ENCODE measurements around the gene SLC19A1. TPM values are rescaled to one million over a fixed set of nuclear protein-coding genes. Genes with fewer than 3 reads are reported as not detected.

The SLC19A1 gene
- polyA plus RNA-seq, 1 of the 3 experiments (the other 2 are of a cell fraction): 15.0 TPM

GRCh38 chr21:45489722-45489982 is 52.6 kb downstream of the SLC19A1 start:
- H3K4me3 ChIP-seq (ENCODE audit: low read depth in 2 of 2, low read length in 1 of 2): no peak overlapping the region
- H2AFZ ChIP-seq (ENCODE audit: low read depth): no peak overlapping the region
- no peaks in the 10 kb centered on the region for H3K9me2 ChIP-seq
- H3K79me2 ChIP-seq (ENCODE audit: insufficient read depth): no peaks in the 10 kb centered on the region
- no peak for DNase-seq
- no peaks in the 10 kb centered on the region for H3K9me3 ChIP-seq
- ChIA-PET CTCF (no interaction called here), POLR2A (no interaction called here)
- H3K27me3 ChIP-seq (ENCODE audit: insufficient read depth): no peaks in the 10 kb centered on the region
- no peak overlapping the region for H3K9ac ChIP-seq
- H3K36me3 ChIP-seq (replicated peaks in 1 of 2; ENCODE audit: control insufficient read depth in 1 of 2, insufficient read depth in 2 of 2, low read length in 1 of 2): peaks cover 0 to 42% of the 10 kb centered on the region in 2 experiments
- H3F3A ChIP-seq (replicated peaks; ENCODE audit: insufficient read depth): no peaks in the 10 kb centered on the region
- WGBS (ENCODE audit: low lambda C conversion rate): 52% methylated on average over 4 of the region's 9 CpGs
- TF ChIP-seq IRF3 (IDR thresholded peaks at IDR 0.05; ENCODE audit: low read depth, low read length) (no peak), USF2 (IDR thresholded peaks at IDR 0.05; ENCODE audit: borderline replicate concordance, low read depth, low read length) (no peak), RCOR1 (IDR thresholded peaks at IDR 0.05; ENCODE audit: low read length) (no peak), POLR2AphosphoS5 (IDR thresholded peaks at IDR 0.05; ENCODE audit: low read depth, low read length) (no peak), GATA2 (CRISPR knock-in tag; IDR thresholded peaks at IDR 0.05) (no peak), SIN3A (IDR thresholded peaks at IDR 0.05; ENCODE audit: borderline replicate concordance, low read depth, low read length) (no peak), MXI1 (IDR thresholded peaks at IDR 0.05; ENCODE audit: low read depth, low read length) (no peak), NFIC (IDR thresholded peaks at IDR 0.05; ENCODE audit: borderline replicate concordance) (no peak)
- H3K4me1 ChIP-seq (ENCODE audit: control insufficient read depth in 1 of 2, insufficient read depth in 2 of 2, low read depth in 1 of 2, low read length in 1 of 2): no peaks in the 10 kb centered on the region; a peak in 1 of 4 replicates
- no peak overlapping the region for H3K27ac ChIP-seq (ENCODE audit: low read depth in 2 of 2, low read length in 1 of 2)
- H3K4me2 ChIP-seq: no peak overlapping the region
- no peaks in the 10 kb centered on the region for H4K20me1 ChIP-seq (ENCODE audit: insufficient read depth)

- Histone ChIP-seq H3K9ac (no peak overlapping the region), H3K79me2 (ENCODE audit: insufficient read depth) (no peaks in the 10 kb centered on the region), H3K27ac (ENCODE audit: low read depth in 2 of 2, low read length in 1 of 2) (no peak overlapping the region), H3K9me2 (no peaks in the 10 kb centered on the region), H3K4me3 (ENCODE audit: low read depth in 2 of 2, low read length in 1 of 2) (no peak overlapping the region), H3K9me3 (no peaks in the 10 kb centered on the region), H3K27me3 (ENCODE audit: insufficient read depth) (no peaks in the 10 kb centered on the region), H4K20me1 (ENCODE audit: insufficient read depth) (no peaks in the 10 kb centered on the region), H3F3A (replicated peaks; ENCODE audit: insufficient read depth) (no peaks in the 10 kb centered on the region), H3K4me2 (no peak overlapping the region), H3K36me3 (replicated peaks in 1 of 2; ENCODE audit: control insufficient read depth in 1 of 2, insufficient read depth in 2 of 2, low read length in 1 of 2) (peaks cover 0 to 39% of the 10 kb centered on the region in 2 experiments), H3K4me1 (ENCODE audit: control insufficient read depth in 1 of 2, insufficient read depth in 2 of 2, low read depth in 1 of 2, low read length in 1 of 2) (no peaks in the 10 kb centered on the region; a peak in 1 of 4 replicates), H2AFZ (ENCODE audit: low read depth) (no peak overlapping the region)
- ChIA-PET POLR2A (no interaction called here), CTCF (no interaction called here)
- no peak for DNase-seq
- TF ChIP-seq GABPA (IDR thresholded peaks at IDR 0.05; ENCODE audit: low read depth): no peak
- TF ChIP-seq RCOR1 (IDR thresholded peaks at IDR 0.05; ENCODE audit: low read length): no peak
- TF ChIP-seq EZH2phosphoT487 (IDR thresholded peaks at IDR 0.05; ENCODE audit: borderline replicate concordance, low read depth): no peak
- no peak for TF ChIP-seq TEAD4 (IDR thresholded peaks at IDR 0.05; ENCODE audit: borderline replicate concordance, insufficient read depth)
- TF ChIP-seq JUND (IDR thresholded peaks at IDR 0.05): no peak
- TF ChIP-seq YY1 (IDR thresholded peaks at IDR 0.05; ENCODE audit: low read depth): no peak
- WGBS (ENCODE audit: low lambda C conversion rate): 97% methylated on average over 20 of the region's 36 CpGs
Measured at GRCh38 chr21:45488931-45489721, 53.1 kb downstream of the SLC19A1 start.

Data from SK-N-SH (cell line).